Stimulated activated CD8-positive, alpha-beta memory T cell treated with anti-CD3 and anti-CD28 coated beads, Interleukin-12 subunit alpha, Interleukin-12 subunit beta, amount 100 ng/mL, for 1 hour (primary cell): Measurements from ENCODE around the gene CCDC88A.
"Not testable (repeated sequence)": the region's sequence is repeated elsewhere in the genome, so short reads cannot be mapped to it uniquely, and the experiment has no call there.

Experiments
- DNase-seq: peaks from one replicate; pipeline ENCODE4 v3.0.0-alpha.2; 2020; ENCODE audit warnings: low read depth

The CCDC88A gene

GRCh38 chr2:55385516-55385915, 34.1 kb downstream of the CCDC88A start:
- not testable (repeated sequence) for DNase-seq

- no peak for DNase-seq
These were observed 34.9 kb downstream of the CCDC88A start for GRCh38 chr2:55384786-55385185.

GRCh38 chr2:55371376-55371775, 48.3 kb downstream of the CCDC88A start:
- no peak for DNase-seq

DNA sequence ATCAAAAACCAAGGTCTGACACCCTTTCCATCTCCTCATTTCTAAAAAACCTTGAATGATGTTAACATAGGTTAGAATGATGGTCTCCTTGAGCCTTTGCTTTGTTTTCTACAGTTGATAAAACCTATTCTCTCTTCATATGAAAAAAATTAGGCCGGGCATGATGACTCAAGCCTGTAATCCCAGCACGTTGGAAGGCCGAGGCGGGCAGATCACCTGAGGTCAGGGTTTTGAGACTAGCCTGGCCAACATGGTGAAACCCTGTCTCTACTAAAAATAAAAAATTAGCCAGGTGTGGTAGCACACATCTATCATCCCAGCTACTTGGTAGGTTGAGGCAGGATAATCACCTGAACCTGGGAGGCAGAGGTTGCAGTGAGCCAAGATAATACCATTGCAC, 49.4 kb downstream of the CCDC88A start:
- no peak for DNase-seq

GRCh38 chr2:55365303-55365702, 54.4 kb downstream of the CCDC88A start:
- no peak for DNase-seq

GRCh38 chr2:55364189-55365055, 55.2 kb downstream of the CCDC88A start:
- DNase-seq = no peak

GRCh38 chr2:55363636-55364035, 56.0 kb downstream of the CCDC88A start:
- no peak for DNase-seq

DNA sequence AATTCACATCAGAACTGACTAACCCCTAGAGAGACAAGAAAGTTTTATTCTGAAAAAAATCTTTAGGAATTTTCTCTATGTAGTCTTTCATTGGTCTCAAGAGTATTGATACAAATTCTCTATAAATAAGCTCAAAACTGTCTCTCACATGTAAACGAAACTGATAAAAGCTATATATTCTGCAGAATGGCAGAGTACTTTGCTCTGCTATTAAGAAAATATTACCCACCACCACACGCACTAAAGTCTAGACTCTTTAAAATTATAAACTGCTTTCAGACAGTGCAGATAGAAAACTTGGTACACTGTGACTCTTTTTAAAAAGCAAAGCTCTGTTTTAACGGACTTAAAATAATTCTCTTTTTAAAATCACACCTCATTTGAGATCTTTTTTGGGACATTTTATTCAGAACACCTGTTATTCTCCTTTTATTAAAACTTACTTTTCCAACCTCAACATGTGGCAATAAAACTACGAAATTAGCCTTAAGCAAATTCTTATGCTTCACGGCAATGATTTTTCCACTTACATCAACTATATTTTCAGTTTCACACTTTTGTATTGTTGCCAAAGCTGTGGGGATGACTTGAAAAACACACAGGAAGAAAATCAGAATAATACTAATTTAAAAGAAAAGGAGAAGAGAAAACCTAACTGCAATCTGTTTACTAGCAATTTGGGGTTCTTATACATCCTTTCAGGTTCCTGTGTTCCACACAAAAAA, 58.0 kb downstream of the CCDC88A start:
- DNase-seq = no peak

- DNase-seq = no peak
These were observed 61.2 kb downstream of the CCDC88A start for GRCh38 chr2:55358451-55358850.

DNA sequence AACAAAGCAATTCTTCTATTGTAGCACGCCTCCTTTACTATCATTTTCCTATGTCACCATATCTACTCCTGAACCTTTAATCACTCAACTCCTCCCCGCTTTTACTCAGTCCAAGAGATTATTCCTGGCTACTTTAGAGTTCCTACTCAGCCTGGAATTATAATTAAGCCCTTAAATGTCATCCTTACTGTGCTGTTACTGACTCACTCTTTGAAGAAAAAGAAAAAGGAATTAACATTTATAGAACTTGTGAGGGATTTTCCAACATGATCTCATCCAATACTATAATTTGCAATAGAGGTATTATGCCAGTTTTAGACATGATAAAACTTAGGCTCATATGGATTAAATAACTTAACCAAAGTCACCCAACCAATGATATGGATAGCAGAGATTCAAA, 61.7 kb downstream of the CCDC88A start:
- no peak for DNase-seq

DNA sequence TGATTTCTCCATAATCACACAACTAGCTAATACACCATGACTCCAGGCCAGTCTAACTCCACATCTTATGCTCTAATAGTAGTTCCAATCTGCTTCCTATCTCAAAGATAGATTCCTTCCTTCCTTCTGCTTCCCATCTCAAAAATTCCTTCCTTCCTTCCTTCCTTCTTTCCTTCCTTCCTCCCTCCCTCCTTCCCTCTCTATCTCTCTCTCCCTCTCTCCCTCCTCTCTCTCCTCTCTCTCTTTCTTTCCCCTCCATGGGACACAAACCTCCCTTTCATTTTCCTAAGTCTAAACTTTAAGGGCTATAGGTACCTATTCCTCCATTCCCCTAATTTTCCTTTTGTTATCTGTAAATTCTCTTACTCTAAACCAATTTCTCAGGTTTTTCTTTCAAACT, 62.5 kb downstream of the CCDC88A start:
- no peak for DNase-seq

DNA sequence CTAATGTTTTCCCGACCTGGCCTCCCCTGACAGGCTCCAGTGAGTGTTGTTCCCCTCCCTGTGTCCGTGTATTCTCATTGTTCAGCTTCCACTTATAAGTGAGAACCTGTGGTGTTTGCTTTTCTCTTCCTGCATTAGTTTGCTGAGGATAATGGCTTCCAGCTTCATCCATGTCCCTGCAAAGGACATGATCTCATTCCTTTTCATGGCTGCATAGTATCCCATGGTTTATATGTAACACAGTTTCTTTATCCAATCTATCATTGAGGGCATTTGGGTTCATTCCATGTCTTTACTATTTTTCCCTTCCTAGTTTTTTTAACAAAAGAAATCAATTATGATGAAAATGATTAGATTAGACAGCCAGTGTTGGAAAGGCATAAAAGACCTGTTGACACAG, 63.5 kb downstream of the CCDC88A start:
- not testable (repeated sequence) for DNase-seq

DNA sequence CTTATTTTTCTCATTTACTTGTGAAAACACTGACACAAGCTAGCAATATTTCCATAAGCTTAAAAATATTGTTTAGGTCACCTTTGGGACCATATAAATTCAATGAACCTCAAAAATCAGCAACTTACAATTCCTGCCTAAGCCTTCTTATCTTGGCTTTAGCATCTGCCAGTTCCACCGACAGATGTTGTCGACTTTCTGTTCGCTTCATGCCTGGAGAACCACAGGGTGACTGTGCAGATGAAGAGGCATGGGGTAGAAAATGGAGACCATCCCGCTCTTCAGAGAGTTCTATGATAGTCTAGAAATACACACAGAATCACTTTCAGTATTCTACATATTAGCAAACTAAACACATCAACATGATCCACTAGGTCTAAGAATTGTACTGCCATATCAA, 64.2 kb downstream of the CCDC88A start:
- DNase-seq = no peak

- no peak for DNase-seq
These were observed 68.0 kb downstream of the CCDC88A start for GRCh38 chr2:55351672-55352071.

GRCh38 chr2:55345064-55345463, 74.6 kb downstream of the CCDC88A start:
- DNase-seq = no peak

DNA sequence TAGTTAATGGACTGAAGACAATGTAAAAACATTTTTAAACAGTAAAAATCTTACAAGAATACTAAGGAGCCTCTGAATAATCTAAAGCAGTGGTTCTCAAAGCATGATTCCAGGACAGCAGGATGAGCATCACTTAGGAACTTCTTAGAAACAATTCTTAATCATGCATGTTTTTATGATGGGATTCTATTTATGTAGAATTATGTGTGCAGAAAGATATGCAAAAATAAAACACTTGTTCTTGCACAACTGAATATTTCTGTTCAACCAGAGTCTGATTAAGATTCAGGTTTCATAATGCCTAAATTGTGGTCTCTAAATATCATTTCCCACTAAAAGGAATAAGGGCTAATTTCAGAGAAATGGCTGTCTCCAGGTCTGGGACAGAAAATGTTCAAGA, 81.4 kb downstream of the CCDC88A start:
- no peak for DNase-seq

DNA sequence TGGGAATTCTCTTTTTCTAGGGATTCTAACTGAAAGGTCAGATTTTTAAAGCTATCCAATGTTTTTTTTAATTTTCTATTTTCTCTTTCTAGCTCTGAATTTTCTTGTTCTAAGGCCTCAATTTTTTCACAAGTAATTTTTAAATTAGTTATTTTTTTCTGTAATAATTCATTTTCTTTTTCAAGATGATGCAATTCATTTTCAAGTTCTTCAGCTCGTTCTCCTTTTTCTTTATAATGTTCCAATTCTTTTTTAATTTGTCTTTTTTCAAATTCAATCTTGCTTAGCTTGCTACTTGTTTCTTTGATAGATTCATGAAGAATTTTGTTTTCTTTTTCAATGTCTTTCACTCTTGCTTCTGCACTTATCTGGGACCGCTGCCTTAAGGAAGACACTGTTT, 84.9 kb downstream of the CCDC88A start:
- DNase-seq = no peak

DNA sequence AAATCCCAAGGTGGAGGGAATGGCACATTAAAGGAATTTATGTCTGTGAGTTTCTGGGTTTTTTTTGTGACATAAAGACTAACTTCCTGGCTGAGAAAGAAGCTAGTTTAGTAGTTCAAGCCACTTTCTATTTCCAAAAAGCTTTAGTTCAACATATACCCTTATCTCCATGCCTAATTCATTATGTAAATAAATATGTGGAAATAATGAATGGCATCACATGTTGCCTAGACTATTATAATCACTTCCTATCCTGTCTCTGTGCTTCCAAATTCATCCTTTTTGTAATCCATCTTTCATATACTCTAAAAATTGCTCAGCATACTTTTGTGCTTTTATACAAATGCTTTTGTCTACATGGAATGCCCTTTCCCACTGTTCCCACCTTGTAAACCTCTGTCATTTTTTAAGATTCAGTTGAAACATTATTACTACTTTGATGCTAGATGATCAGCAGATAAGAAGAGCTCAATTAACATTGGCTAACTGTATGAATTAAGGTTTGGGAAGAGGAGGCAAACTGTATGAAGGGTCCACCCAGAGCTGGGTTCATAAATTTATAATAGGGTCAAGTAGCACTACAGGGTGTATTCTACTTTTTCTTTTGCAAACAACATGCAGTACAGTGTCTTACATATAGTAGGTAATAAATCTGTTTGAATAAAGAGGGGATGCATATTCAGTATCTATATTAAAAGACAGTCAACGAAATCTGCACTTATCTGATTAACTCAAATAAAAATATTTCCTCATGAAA, 88.9 kb downstream of the CCDC88A start:
- DNase-seq = no peak

- DNase-seq = no peak
These were observed 92.0 kb downstream of the CCDC88A start for GRCh38 chr2:55327470-55328230.

DNA sequence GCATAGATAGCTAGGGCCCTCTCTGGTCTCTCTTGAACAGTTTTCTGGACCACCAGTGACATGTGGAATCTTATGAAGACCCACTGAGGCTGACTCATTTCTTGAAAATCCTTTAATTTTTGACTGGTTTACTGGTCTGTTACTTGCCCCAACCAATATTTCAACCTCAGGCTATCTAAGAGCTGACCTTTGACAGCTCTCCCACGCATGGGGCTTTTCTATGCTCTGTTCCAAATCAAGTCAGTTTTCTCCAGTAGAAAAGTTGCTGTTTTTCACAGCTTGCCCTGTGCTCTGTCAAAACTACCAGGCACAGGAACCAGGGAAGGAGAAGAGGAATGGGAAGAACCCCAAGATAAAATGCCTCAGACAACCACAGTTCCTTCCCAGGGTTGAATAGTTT, 104.7 kb downstream of the CCDC88A start:
- no peak for DNase-seq

DNA sequence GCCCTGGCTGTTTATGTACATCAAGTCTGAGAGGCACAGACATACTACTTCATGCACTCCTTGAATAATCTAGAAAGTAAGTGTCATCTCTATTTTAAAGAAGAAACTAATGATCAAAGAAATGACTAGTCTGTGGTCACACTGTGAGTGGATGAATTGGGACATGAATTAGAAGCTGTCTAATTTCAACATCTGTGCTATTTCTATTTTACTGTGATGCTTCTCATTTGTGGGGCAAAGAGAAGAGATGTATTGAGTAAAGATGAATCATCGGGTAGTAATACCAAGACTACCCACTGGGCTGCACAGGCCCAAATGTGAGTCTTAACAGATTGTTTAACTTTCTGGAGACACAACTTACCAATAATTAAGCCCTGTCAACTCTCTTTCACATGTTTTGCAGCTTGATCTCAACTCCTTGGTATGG, 108.2 kb downstream of the CCDC88A start:
- no peak for DNase-seq

- no peak for DNase-seq
These were observed 110.2 kb downstream of the CCDC88A start for GRCh38 chr2:55309446-55309845.
